PC-3 (cell line): ENCODE data around the gene STX4. TPM values are rescaled to one million over a fixed set of nuclear protein-coding genes. Genes with fewer than 3 reads are reported as not detected.
A peak's percentile ranks its signal among the peaks of the same experiment; 100 is the strongest.

Experiments
- ATAC-seq: fragments of 200-7000 bp; cut with Tn5 transposase; 2 replicates; pipeline ENCODE4 v1.9.1; 2020; ENCODE audit warnings: mild to moderate bottlenecking, moderate library complexity
- BruUV-seq: library from RNA; stranded (reverse); fragments of 400-500 nt; replicated peaks from 2 replicates; lab custom pipeline; 2021; lab: Mats Ljungman, UMichigan
- CTCF ChIA-PET: fragments of 300-600 bp; sonication (Branson Sonifier 250); formaldehyde crosslinking; loops from one replicate; lab custom pipeline; 2022; ENCODE audit warnings: antibody characterized with exemption; lab: Charles Lee
- POLR2A ChIA-PET: fragments of 300-600 bp; sonication (Branson Sonifier 250); formaldehyde crosslinking; loops from one replicate; lab custom pipeline; 2022; ENCODE audit warnings: antibody characterized with exemption; ENCODE audit not compliant: unreplicated experiment; lab: Charles Lee
- DNase-seq: peaks from one replicate; pipeline ENCODE4 v3.0.0-alpha.2; 2015
- H2AFZ ChIP-seq: fragments of 300-600 bp; sonication (generic); 2 replicates; pipeline ENCODE4 v1.6.0; 2016; ENCODE audit warnings: antibody characterized with exemption, low read length
- H3F3A ChIP-seq: fragments of 300-600 bp; sonication (generic); one replicate; pipeline ENCODE4 v1.6.0; 2017; ENCODE audit warnings: antibody characterized with exemption, low read length, control low read depth, mild to moderate bottlenecking; ENCODE audit not compliant: unreplicated experiment
- H3K27ac ChIP-seq: fragments of 300-600 bp; sonication (generic); 2 replicates; pipeline ENCODE4 v1.5.1; 2016; ENCODE audit warnings: mild to moderate bottlenecking, low read length
- H3K27me3 ChIP-seq: fragments of 300-600 bp; sonication (generic); 2 replicates; pipeline ENCODE4 v1.6.1; 2016; ENCODE audit warnings: low read length, mixed read lengths
- H3K36me3 ChIP-seq: fragments of 300-600 bp; sonication (generic); 2 replicates; pipeline ENCODE4 v1.6.1; 2016; ENCODE audit warnings: low read depth, mixed run types, low read length, mixed read lengths
- H3K4me1 ChIP-seq: fragments of 300-600 bp; sonication (generic); 2 replicates; pipeline ENCODE4 v1.5.1; 2016; ENCODE audit warnings: low read length; ENCODE audit not compliant: insufficient read depth
- H3K4me2 ChIP-seq: fragments of 300-600 bp; sonication (generic); 2 replicates; pipeline ENCODE4 v1.6.0; 2016; ENCODE audit warnings: low read length
- H3K4me3 ChIP-seq: fragments of 300-600 bp; sonication (generic); 2 replicates; pipeline ENCODE4 v1.5.1; 2016; ENCODE audit warnings: mild to moderate bottlenecking, low read length, mixed read lengths
- H3K79me2 ChIP-seq: fragments of 300-600 bp; sonication (generic); 2 replicates; pipeline ENCODE4 v1.6.1; 2017; ENCODE audit warnings: low read length, mixed read lengths
- H3K9ac ChIP-seq: fragments of 300-600 bp; sonication (generic); 2 replicates; pipeline ENCODE4 v1.6.0; 2016; ENCODE audit warnings: mild to moderate bottlenecking, low read length
- H3K9me2 ChIP-seq: fragments of 300-600 bp; sonication (generic); replicated peaks from 2 replicates; pipeline ENCODE4 v1.6.1; 2016; ENCODE audit warnings: mixed run types, low read length, mixed read lengths
- H3K9me3 ChIP-seq: fragments of 300-600 bp; sonication (generic); 2 replicates; pipeline ENCODE4 v1.6.1; 2016; ENCODE audit warnings: low read length, mixed read lengths
- H4K20me1 ChIP-seq: fragments of 300-600 bp; sonication (generic); 2 replicates; pipeline ENCODE4 v1.6.1; 2016; ENCODE audit warnings: low read length, mixed read lengths
- CTCF ChIP-seq: fragments of 300-600 bp; sonication (generic); conservative IDR thresholded peaks from 2 replicates; pipeline ENCODE4 v1.5.1; 2017; ENCODE audit warnings: antibody characterized with exemption, low read depth, mild to moderate bottlenecking, low read length
- EZH2 ChIP-seq: fragments of 300-600 bp; sonication (generic); IDR thresholded peaks from one replicate; pipeline ENCODE4 v1.6.1; 2017; ENCODE audit warnings: antibody characterized with exemption, mild to moderate bottlenecking, low read length; ENCODE audit not compliant: unreplicated experiment
- EZH2phosphoT487 ChIP-seq: fragments of 300-600 bp; sonication (generic); IDR thresholded peaks from 2 replicates; pipeline ENCODE4 v1.6.1; 2018; ENCODE audit warnings: mild to moderate bottlenecking, antibody characterized with exemption, low read length, borderline replicate concordance
- intact Hi-C: fragments of 100-400 bp; cut with micrococcal nuclease; formaldehyde crosslinking; loops from 2 replicates; pipeline ENCODE4 v1.9.0; 2023
- total RNA-seq: library from RNA; depleted of rRNA; stranded (reverse); fragments of >200 nt; gene quantifications from 2 replicates; pipeline ENCODE4 v1.2.3, GENCODE V29; 2014

The STX4 gene
- total RNA-seq, 1 experiment from 2014 or later: 27.4 TPM

GRCh38 chr16:31071861-31072260, 38.5 kb downstream of the STX4 start:
- Histone ChIP-seq H3K9me3 (no peaks in the 10 kb centered on the region), H3F3A (no peaks in the 10 kb centered on the region), H3K27ac (0 out of 2 replicates have a peak overlapping the region, but pooled peaks have one; percentile 8), H3K4me1 (peaks cover 15% of the 10 kb centered on the region; the same call in 1 of the 2 replicates), H2AFZ (no peak overlapping the region), H3K36me3 (no peaks in the 10 kb centered on the region; the same call in 1 of the 2 replicates), H3K79me2 (peaks cover 84% of the 10 kb centered on the region), H3K27me3 (no peaks in the 10 kb centered on the region), H3K9ac (peak overlapping the region; percentile 96), H3K4me3 (peak overlapping the region; percentile 81), H4K20me1 (no peaks in the 10 kb centered on the region), H3K4me2 (peak overlapping the region; percentile 99), H3K9me2 (no peaks in the 10 kb centered on the region)
- TF ChIP-seq EZH2 (no peak), CTCF (no peak), EZH2phosphoT487 (no peak)
- ATAC-seq: no peak
- peak; percentile 15 for DNase-seq
- no TSS peak for BruUV-seq
- intact Hi-C loops: loop anchor here (2.0 to 5.0 kb wide), 3 partner anchors 39 to 385 kb away; partner anchors contain the start of genes ARMC5 and STX4
- ChIA-PET CTCF (no interaction called here), POLR2A (no interaction called here)

- H3F3A ChIP-seq: no peaks in the 10 kb centered on the region
- peak; percentile 37 for ATAC-seq
- peak overlapping the region; percentile 96 for H3K9ac ChIP-seq
- no peaks in the 10 kb centered on the region for H3K9me3 ChIP-seq
- intact Hi-C loops: loop anchor here (2.0 to 5.0 kb wide), 3 partner anchors 40 to 385 kb away; partner anchors contain the start of genes ARMC5 and STX4
- H3K4me3 ChIP-seq: peak overlapping the region; percentile 81
- H4K20me1 ChIP-seq: no peaks in the 10 kb centered on the region
- no peaks in the 10 kb centered on the region for H3K27me3 ChIP-seq
- CTCF ChIA-PET: no interaction called here
- H3K79me2 ChIP-seq: peaks cover 77% of the 10 kb centered on the region
- no peak for TF ChIP-seq CTCF
- no peak for TF ChIP-seq EZH2phosphoT487
- TF ChIP-seq EZH2: no peak
- H2AFZ ChIP-seq: peak overlapping the region; percentile 97
- no peaks in the 10 kb centered on the region for H3K9me2 ChIP-seq
- peaks cover 15% of the 10 kb centered on the region; the same call in 1 of the 2 replicates for H3K4me1 ChIP-seq
- POLR2A ChIA-PET: interaction anchor here (0.7 kb wide), 1 partner anchor 314 kb away, joined by 4 read pairs; no protein-coding TSS in a partner anchor
- H3K27ac ChIP-seq: peak overlapping the region; percentile 76
- H3K4me2 ChIP-seq: peak overlapping the region; percentile 99
- H3K36me3 ChIP-seq: peaks cover 4% of the 10 kb centered on the region
- TSS peak; percentile 47 for BruUV-seq
- peak; percentile 48 for DNase-seq
These were observed 39.3 kb downstream of the STX4 start for GRCh38 chr16:31072540-31073141.
